Naive B cell (primary cell): Measurements from ENCODE around the gene BAHCC1. TPM values are rescaled to one million over a fixed set of nuclear protein-coding genes. Genes with fewer than 3 reads are reported as not detected.

Source experiments
- ATAC-seq, 2 donors: fragments of 150-1000 bp; cut with Tn5 transposase; 2 replicates each; pipeline ENCODE4 v1.10.0; 2021; ENCODE audit warnings: low read depth in 2 of 2, mild to moderate bottlenecking in 2 of 2, moderate library complexity in 2 of 2
- DNase-seq: peaks from one replicate; pipeline ENCODE4 v3.0.0; 2022
- H3K27ac Mint-ChIP-seq, 6 donors: one replicate each; pipeline ENCODE4 v1.8.0; 2020 to 2022; ENCODE audit warnings: mild to moderate bottlenecking in 6 of 6, mixed read lengths in 6 of 6, moderate library complexity in 5 of 6, inconsistent platforms in 2 of 6
- H3K27me3 Mint-ChIP-seq, 3 donors: one replicate each; pipeline ENCODE4 v1.8.0; 2021 to 2022; ENCODE audit warnings: mixed read lengths in 3 of 3, mild to moderate bottlenecking in 1 of 3
- H3K36me3 Mint-ChIP-seq, 2 donors: one replicate each; pipeline ENCODE4 v1.8.0; 2020 to 2022; ENCODE audit warnings: mixed read lengths in 2 of 2, inconsistent platforms in 1 of 2, mild to moderate bottlenecking in 1 of 2
- H3K4me1 Mint-ChIP-seq, 3 donors: one replicate each; pipeline ENCODE4 v1.8.0; 2020 to 2022; ENCODE audit warnings: mixed read lengths in 3 of 3, inconsistent platforms in 1 of 3, mild to moderate bottlenecking in 1 of 3, moderate library complexity in 1 of 3
- H3K4me3 Mint-ChIP-seq, 8 donors: one replicate each; pipeline ENCODE4 v1.8.0; 2020 to 2022; ENCODE audit warnings: mild to moderate bottlenecking in 8 of 8, mixed read lengths in 8 of 8, moderate library complexity in 8 of 8, inconsistent platforms in 2 of 8
- H3K9me3 Mint-ChIP-seq, 7 donors: one replicate each; pipeline ENCODE4 v1.8.0; 2020 to 2022; ENCODE audit warnings: mixed read lengths in 7 of 7, mild to moderate bottlenecking in 5 of 7, inconsistent platforms in 2 of 7, moderate library complexity in 1 of 7
- polyA plus RNA-seq, 6 donors: library from polyadenylated mRNA; unstranded; fragments of 300-500 nt; fragmentation: Illumina TruSeq; gene quantifications; one replicate each; pipeline ENCODE4 v1.2.3, GENCODE V29; 2021; ENCODE audit warnings: low read depth in 6 of 6

BAHCC1 gene
- polyA plus RNA-seq, 6 donors from 2014 or later: 0.07 TPM; not detected in 5

DNA sequence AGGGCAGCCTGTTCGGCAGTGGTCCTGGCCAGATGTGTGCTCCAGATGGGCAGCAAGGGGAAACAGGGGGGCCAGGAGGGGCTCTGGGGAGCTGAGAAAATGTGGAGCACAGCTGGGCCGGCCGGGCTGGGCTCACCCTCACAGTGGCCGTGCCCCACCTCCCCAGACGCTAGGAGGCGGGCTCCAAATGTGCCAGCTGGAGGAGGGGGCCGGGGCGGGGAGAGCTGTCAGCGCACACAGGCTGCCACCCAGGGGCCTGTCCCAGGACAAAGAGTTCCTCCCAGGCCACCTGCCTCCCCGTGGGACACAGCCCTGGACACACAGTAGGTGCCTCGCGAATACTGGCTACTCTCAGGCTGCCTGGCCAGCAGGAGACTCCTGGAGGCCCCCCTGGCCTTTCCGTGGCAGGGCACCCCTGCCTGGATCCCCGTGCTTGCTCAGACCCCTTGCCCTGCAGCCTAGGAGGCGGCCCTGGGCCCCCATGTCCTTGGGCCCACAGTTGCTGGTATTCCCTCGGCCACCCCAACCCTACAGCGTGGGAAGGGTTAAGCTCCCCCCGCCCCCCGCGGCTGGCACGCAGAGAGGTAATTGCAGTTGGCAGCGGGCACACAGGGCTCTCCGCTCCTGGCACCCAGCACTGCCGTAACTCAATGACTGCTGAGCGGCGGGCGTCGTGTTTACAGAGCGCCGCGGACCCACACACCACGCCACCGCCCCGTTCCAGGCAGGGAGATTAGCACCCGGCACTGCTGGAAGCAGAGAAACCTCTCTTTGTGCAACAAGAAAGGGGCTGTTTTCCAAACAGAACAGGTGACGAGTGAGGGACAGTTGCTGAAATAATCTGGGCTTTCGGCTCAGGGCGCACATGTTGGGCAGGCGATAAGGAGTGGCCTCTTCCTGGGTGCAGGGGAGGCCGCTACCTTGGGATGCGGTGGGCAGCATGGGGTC, 32.2 kb downstream of the BAHCC1 start:
- DNase-seq (no peak), ATAC-seq (peak; percentile 24 to 49)
- peaks cover 4 to 24% (median 15%) of the 10 kb centered on the region in 3 donors for H3K27me3 Mint-ChIP-seq
- H3K4me1 Mint-ChIP-seq: peaks cover 9 to 27% (median 10%) of the 10 kb centered on the region in 3 donors
- no peak overlapping the region for H3K27ac Mint-ChIP-seq
- H3K9me3 Mint-ChIP-seq: no peaks in the 10 kb centered on the region
- peak overlapping the region in 7 of 8 donors; percentile 15 to 77 (median 56) for H3K4me3 Mint-ChIP-seq
- no peaks in the 10 kb centered on the region for H3K36me3 Mint-ChIP-seq

GRCh38 chr17:81428121-81428515, 32.9 kb downstream of the BAHCC1 start:
- ATAC-seq (peak; percentile 35 to 40), DNase-seq (no peak)
- Mint-ChIP-seq H3K9me3 (no peaks in the 10 kb centered on the region), H3K4me3 (peak overlapping the region in 2 of 8 donors; percentile 49 to 77), H3K27ac (peak overlapping the region in 1 of 6 donors; percentile 30), H3K27me3 (peaks cover 4 to 24% (median 15%) of the 10 kb centered on the region in 3 donors), H3K36me3 (no peaks in the 10 kb centered on the region), H3K4me1 (peaks cover 9 to 27% (median 10%) of the 10 kb centered on the region in 3 donors)

DNA sequence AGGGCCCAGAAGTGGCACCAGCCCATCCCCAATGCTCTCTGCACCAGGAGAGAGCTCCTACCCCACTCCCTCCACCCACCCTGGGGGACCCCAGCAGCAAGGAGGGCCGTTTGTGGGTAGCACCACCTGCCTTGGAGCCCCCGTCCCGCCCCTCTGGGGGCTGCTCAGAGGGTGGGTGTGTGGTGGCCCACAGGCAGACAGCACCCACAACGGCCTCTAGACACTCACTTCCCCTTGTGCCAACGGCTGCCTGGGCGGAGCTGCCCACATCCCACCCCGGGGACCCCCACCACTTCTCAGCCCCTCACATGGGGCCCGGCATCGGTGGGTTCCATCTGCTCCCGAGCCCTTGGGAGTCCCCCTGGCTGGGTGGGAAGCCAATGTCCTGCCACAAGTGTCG, 33.3 kb downstream of the BAHCC1 start:
- peaks cover 4 to 24% (median 15%) of the 10 kb centered on the region in 3 donors for H3K27me3 Mint-ChIP-seq
- DNase-seq: peak; percentile 24
- peaks cover 9 to 27% (median 10%) of the 10 kb centered on the region in 3 donors for H3K4me1 Mint-ChIP-seq
- no peak overlapping the region for H3K27ac Mint-ChIP-seq
- no peaks in the 10 kb centered on the region for H3K36me3 Mint-ChIP-seq
- peak overlapping the region in 5 of 8 donors; percentile 16 to 74 (median 41) for H3K4me3 Mint-ChIP-seq
- no peaks in the 10 kb centered on the region for H3K9me3 Mint-ChIP-seq
- ATAC-seq: peak; percentile 13 to 16

GRCh38 chr17:81428948-81429774, 33.9 kb downstream of the BAHCC1 start:
- H3K27ac Mint-ChIP-seq: no peak overlapping the region
- no peaks in the 10 kb centered on the region for H3K36me3 Mint-ChIP-seq
- H3K4me1 Mint-ChIP-seq: peaks cover 9 to 27% (median 10%) of the 10 kb centered on the region in 3 donors
- H3K27me3 Mint-ChIP-seq: peaks cover 4 to 24% (median 15%) of the 10 kb centered on the region in 3 donors
- DNase-seq (peak; percentile 27), ATAC-seq (peak; percentile 44 to 58)
- H3K4me3 Mint-ChIP-seq: peak overlapping the region in 5 of 8 donors; percentile 16 to 74 (median 41)
- H3K9me3 Mint-ChIP-seq: no peaks in the 10 kb centered on the region

DNA sequence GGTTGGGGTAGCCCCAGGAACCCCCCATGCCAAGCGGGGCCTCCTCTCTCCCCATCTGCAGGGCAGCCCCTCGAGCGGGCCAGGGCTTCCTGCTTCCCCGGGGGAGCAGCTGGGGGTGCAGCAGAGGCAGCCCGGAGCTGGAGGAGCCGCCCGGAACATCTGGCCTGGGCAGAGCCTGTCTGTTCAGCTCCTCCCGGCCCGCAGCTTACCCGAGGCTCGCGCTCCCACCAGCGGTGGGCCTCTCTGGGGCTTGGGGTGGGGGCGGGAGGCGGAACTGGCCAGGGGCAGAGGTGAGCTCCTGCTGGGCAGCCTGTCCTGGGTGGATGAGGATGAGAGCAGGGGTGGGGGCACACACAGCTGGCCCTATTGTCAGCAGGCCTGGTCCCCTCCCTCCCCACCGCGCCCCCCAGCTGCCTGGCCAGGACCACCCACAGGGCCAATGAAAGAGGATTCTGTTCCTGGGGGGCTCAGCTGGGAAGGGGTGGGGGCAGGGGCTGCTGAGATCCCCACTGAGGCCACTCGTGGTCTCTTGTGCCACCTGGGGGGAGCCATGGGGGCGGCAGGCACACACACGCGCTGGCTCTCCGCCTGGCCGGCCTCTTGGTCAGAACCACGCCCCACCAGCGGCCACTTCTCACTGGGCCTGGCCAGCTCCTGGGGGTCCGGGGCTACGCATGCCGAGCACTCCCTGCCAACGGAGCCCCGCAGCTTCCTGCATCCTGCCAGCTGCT, 34.7 kb downstream of the BAHCC1 start:
- no peak overlapping the region for H3K27ac Mint-ChIP-seq
- ATAC-seq (peak; percentile 14 to 16), DNase-seq (no peak)
- peaks cover 4 to 24% (median 15%) of the 10 kb centered on the region in 3 donors for H3K27me3 Mint-ChIP-seq
- no peaks in the 10 kb centered on the region for H3K9me3 Mint-ChIP-seq
- no peaks in the 10 kb centered on the region for H3K36me3 Mint-ChIP-seq
- peak overlapping the region in 1 of 8 donors; percentile 16 for H3K4me3 Mint-ChIP-seq
- H3K4me1 Mint-ChIP-seq: peaks cover 9 to 27% (median 10%) of the 10 kb centered on the region in 3 donors

DNA sequence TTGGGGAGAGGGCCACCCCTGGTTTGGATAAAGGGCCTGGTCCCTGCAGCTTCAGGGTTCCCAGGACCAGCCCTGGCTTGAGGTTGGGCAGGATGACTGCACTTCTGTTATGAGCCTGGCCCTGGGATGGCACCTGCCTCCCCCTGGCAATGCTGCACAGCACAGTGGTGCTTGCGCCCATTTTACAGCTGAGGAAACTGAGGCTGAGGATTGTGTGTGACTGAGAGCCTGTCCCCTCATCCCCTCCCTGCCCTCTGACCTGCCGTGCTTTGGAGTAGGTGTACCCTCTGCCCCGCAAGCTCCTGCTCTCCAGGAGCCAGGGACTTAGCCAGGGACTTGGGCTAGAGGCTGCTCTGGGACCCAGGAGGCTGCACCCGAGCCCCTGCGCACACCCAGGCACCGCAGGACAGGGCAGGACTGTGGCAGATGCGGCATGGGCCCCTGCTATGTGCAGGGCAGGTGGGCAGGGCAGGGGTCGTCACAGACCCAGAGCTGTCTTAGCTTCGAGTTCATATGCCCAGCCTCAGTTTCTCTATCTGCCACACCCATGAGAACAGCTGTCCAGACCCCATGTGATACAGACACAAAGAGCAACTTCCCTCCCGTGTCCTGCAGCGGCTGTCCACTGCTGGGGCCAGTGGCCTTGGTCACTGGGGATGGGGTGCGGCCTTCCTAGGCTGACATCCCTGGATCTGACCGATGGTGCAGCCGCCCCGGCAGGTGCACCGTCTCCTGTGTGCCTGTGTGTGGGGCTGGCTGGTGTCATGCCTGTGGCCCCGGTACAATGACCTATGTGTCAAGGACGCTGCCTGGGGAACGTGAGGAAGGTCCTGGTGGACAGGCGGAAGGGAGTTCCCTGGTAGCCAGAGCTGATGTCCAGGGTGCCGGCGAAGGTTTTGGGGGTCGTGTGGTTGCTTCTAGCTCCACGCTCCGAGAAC, 36.6 kb downstream of the BAHCC1 start:
- DNase-seq: no peak
- Mint-ChIP-seq H3K36me3 (no peaks in the 10 kb centered on the region), H3K27me3 (peaks cover 4 to 29% (median 15%) of the 10 kb centered on the region in 3 donors)

GRCh38 chr17:81432941-81433340, 37.7 kb downstream of the BAHCC1 start:
- peaks cover 4 to 13% (median 5%) of the 10 kb centered on the region in 3 donors for H3K4me1 Mint-ChIP-seq
- no peak overlapping the region for H3K27ac Mint-ChIP-seq
- DNase-seq (no peak), ATAC-seq (no peak)
- no peaks in the 10 kb centered on the region for H3K9me3 Mint-ChIP-seq
- H3K4me3 Mint-ChIP-seq: no peak overlapping the region
- H3K36me3 Mint-ChIP-seq: no peaks in the 10 kb centered on the region
- peaks cover 0 to 23% (median 15%) of the 10 kb centered on the region in 3 donors for H3K27me3 Mint-ChIP-seq

More for the DNA sequence above, 36.6 kb downstream of the BAHCC1 start:
- peak overlapping the region in 1 of 6 donors; percentile 76 for H3K27ac Mint-ChIP-seq
- peaks cover 9 to 23% (median 10%) of the 10 kb centered on the region in 3 donors for H3K4me1 Mint-ChIP-seq
- no peaks in the 10 kb centered on the region for H3K9me3 Mint-ChIP-seq
- no peak overlapping the region for H3K4me3 Mint-ChIP-seq
- no peak for ATAC-seq

DNA sequence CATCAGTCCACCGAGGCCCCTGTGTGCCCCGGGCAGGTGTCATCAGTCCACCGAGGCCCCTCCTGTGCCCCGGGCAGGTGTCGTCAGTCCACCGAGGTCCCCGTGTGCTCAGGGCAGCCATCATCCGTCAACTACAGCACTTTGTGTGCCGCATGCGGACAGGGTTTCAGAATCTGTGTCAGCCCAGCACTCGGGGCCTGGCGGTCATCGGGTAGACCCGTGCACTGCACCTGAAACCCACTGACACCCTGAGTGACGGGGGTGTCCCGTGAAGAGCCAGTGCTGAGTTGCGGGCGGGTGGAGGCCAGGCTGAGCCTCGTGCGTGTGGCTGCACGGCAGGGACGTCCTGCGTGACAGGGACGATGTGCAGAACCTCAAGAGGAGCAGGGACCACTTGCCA, 38.4 kb downstream of the BAHCC1 start:
- H3K36me3 Mint-ChIP-seq: no peaks in the 10 kb centered on the region
- H3K9me3 Mint-ChIP-seq: no peaks in the 10 kb centered on the region
- ATAC-seq (no peak), DNase-seq (no peak)
- no peak overlapping the region for H3K27ac Mint-ChIP-seq
- peaks cover 4 to 13% (median 5%) of the 10 kb centered on the region in 3 donors for H3K4me1 Mint-ChIP-seq
- peaks cover 0 to 21% (median 15%) of the 10 kb centered on the region in 3 donors for H3K27me3 Mint-ChIP-seq
- no peak overlapping the region for H3K4me3 Mint-ChIP-seq

- ATAC-seq (no peak), DNase-seq (no peak)
- Mint-ChIP-seq H3K4me1 (peaks cover 4 to 11% (median 5%) of the 10 kb centered on the region in 3 donors), H3K27ac (no peak overlapping the region), H3K9me3 (no peaks in the 10 kb centered on the region), H3K27me3 (peaks cover 0 to 19% (median 15%) of the 10 kb centered on the region in 3 donors), H3K4me3 (no peak overlapping the region), H3K36me3 (no peaks in the 10 kb centered on the region)
Observed at GRCh38 chr17:81434072-81434471, 38.8 kb downstream of the BAHCC1 start.

GRCh38 chr17:81434681-81435417, 39.6 kb downstream of the BAHCC1 start:
- no peaks in the 10 kb centered on the region for H3K9me3 Mint-ChIP-seq
- ATAC-seq: no peak
- no peak overlapping the region for H3K4me3 Mint-ChIP-seq

DNA sequence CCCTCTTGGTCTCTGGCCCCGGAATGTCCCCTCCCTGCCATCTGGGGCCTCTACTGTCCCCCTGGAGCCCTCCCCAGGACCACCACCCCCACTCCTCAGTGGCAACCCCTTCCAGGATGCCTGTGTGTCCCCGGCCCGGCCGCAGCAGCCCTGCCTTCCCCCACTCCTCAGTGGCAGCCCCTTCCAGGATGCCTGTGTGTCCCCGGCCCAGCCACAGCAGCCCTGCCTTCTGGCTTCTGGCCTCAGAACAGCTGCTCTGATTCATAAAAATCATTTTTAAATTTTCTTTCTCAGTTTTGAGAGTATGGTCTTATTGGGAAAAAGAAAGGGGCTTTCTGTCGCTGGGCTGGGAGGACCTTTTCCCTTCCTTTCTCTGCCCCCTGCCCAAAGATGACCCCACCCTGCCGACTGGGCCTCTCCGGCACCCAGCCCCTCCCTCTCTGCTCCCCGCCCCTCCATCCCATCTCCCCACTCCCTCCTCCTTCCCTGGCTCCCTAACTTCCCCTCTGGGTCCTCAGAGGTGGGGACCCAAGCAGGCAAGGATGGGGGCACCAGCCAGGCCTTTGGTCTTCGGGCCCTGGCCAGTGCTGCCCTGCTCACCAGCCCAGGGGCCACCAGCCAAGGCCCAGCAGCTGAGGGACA, 40.5 kb downstream of the BAHCC1 start:
- H3K4me1 Mint-ChIP-seq: peaks cover 4 to 12% (median 4%) of the 10 kb centered on the region in 3 donors
- no peak overlapping the region for H3K4me3 Mint-ChIP-seq
- ATAC-seq (no peak), DNase-seq (no peak)
- no peak overlapping the region for H3K27ac Mint-ChIP-seq
- H3K9me3 Mint-ChIP-seq: no peaks in the 10 kb centered on the region
- H3K36me3 Mint-ChIP-seq: no peaks in the 10 kb centered on the region
- H3K27me3 Mint-ChIP-seq: peaks cover 0 to 18% (median 10%) of the 10 kb centered on the region in 3 donors

More at GRCh38 chr17:81434681-81435417, 39.6 kb downstream of the BAHCC1 start:
- no peak overlapping the region for H3K27ac Mint-ChIP-seq
- no peaks in the 10 kb centered on the region for H3K36me3 Mint-ChIP-seq
- H3K4me1 Mint-ChIP-seq: peaks cover 6 to 12% (median 8%) of the 10 kb centered on the region in 3 donors
- H3K27me3 Mint-ChIP-seq: peaks cover 0 to 24% (median 15%) of the 10 kb centered on the region in 3 donors
- DNase-seq: no peak
